Fibroblast of skin of abdomen (primary cell): ENCODE results near the gene BSG.
"Not testable (repeated sequence)": the region's sequence is repeated elsewhere in the genome, so short reads cannot be mapped to it uniquely, and the experiment has no call there.

Source experiments
- DNase-seq: peaks from one replicate; pipeline ENCODE4 v3.0.0-alpha.2; 2013

Gene BSG

GRCh38 chr19:572743-573518 lies 535 bp downstream of the BSG start:
- DNase-seq, result peak; percentile 56

DNA sequence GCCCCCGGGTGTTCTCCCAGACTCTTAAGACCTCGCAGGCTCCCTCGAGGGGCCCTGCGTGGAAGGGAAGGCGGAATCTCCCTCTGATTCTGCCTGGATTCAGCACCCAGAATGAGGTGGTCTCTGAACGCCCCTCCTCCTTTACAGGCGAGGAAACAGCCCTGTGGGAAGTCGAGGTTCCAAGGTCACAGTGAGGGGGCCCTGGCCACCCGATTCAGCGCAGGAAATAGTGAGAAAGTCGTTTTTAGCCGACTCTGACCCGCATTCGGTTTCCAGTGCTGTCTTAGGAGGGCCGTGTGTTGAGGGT lies 1.1 kb downstream of the BSG start:
- no peak for DNase-seq

GRCh38 chr19:574658-575526 lies 2.5 kb downstream of the BSG start:
- DNase-seq, result no peak

GRCh38 chr19:575527-576506 lies 3.4 kb downstream of the BSG start:
- no peak for DNase-seq

DNA sequence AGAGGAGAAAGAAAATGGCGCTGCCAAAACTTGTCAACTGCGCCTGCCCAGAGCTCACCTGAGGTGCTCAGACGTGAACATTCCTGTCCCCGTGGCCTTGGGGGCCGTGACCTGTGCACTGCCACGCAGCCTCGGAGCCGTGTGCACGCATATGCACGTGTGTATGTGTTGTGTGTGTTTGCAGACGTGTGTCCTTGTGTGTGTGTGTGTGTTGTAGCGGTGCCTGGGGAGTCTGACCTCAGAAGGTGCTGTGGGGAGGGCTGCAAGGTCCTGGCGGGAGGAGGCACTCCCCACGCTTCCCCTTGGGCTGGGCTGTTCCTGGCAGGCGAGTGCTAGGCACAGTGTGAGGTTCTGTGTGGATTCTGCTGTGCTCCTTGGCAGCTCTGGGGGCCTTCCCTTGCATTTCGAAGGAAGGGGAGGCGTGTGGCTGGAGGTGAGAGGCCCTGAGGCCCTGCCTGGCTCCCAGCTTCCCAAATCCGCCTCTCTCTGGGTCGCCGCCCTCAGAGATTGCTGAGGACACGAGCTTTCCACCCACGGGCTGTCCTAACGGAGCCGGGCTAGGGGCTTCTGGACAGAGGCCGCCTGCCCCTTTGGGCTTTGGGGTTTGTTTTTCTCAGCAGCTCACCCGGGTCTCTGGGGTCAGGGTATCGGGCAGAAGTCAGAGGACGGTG lies 4.5 kb downstream of the BSG start:
- DNase-seq, result no peak

GRCh38 chr19:577439-578392 lies 5.3 kb downstream of the BSG start:
- no peak for DNase-seq

- DNase-seq, result no peak
Observed at GRCh38 chr19:579111-579841, 6.9 kb downstream of the BSG start.

DNA sequence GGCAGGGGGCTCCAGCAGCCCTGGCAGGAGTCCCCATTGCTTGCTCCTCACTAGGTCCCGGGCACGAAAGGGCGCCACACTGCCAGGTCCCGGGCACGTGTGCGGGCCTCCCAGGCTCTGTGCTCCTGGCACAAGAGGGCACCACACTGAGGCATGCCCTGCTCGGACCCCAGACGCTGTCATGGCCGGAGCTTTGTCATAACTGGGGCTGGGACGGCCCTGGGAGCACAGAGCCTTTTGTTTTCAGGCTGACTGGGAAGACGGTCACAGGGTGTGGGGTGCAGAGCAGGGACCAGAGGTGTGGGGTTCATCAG lies 7.4 kb downstream of the BSG start:
- DNase-seq, result no peak

DNA sequence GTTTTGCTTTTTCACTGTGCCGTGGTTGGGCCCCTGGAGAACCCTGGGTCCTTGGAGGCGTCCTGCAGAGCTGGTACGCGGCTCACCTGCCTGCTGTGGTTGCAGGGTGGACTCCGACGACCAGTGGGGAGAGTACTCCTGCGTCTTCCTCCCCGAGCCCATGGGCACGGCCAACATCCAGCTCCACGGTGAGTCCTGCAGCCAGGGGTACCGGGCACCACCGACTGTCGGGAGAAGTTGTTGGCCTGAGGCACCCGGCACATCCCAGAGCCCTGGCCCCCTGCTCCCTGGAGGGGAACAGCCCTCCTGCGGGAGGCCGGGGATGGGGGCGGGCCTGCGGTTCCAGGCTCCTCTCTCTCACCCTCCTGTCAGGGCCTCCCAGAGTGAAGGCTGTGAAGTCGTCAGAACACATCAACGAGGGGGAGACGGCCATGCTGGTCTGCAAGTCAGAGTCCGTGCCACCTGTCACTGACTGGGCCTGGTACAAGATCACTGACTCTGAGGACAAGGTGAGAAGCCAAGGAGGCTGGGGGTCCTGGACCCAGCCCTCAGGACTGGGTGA lies 8.0 kb downstream of the BSG start:
- DNase-seq, result no peak

DNA sequence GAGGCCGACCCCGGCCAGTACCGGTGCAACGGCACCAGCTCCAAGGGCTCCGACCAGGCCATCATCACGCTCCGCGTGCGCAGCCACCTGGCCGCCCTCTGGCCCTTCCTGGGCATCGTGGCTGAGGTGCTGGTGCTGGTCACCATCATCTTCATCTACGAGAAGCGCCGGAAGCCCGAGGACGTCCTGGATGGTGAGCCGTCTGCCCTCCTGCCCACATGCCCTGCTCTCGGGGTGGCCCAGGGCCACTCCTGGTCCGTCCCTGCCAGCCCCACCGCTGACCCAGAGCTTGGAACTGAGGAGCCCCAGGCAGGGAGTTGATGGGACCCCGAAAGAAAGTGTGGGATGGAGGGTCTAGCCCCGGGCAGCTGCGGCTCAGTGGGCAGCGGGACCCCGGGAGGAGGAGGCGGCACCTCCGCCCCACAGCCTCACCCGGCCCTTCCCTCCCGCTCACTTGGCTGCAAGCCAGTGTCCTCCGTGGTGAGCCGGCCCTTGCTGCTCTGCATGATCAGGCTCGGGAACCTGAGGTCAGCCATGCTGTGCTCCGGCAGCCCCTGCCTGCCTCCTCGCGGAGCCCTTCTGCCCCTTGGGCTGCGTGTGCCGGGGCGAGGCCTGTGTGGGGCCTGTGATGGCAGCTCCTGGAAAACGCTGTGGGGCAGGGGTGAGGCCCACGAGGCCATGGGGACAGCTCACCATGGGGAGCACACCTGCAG lies 9.2 kb downstream of the BSG start:
- DNase-seq, result no peak

- no peak for DNase-seq
Observed at GRCh38 chr19:582497-583197, 10.3 kb downstream of the BSG start.

DNA sequence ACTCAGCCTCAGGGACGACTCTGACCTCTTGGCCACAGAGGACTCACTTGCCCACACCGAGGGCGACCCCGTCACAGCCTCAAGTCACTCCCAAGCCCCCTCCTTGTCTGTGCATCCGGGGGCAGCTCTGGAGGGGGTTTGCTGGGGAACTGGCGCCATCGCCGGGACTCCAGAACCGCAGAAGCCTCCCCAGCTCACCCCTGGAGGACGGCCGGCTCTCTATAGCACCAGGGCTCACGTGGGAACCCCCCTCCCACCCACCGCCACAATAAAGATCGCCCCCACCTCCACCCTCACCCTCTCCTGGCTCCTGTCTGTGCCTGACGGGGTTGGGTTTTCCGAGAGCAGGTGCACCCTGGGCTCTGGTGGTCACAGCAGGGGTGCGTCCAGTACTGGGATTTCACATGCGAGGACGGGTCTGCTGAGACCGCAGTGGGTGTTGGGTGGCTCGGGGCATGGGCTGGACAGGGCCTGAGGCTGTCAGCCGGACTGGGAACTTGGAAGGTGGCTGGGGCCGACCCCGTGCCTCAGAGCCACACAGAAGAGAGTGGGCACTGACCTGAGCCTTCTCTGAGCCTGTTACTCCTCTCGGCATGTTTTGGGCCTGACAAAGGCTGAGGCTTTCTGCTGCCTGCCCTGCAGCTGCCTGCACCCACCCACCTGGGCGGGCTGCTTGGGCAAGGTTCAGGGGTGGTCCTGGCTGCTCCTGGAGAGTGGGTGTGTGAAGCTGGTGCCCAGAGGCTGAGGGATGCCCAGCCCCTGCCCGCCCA lies 11.0 kb downstream of the BSG start:
- no peak for DNase-seq

GRCh38 chr19:583968-584239 lies 11.5 kb downstream of the BSG start:
- no peak for DNase-seq

GRCh38 chr19:584240-585001 lies 12.0 kb downstream of the BSG start:
- DNase-seq, result peak; percentile 42

DNA sequence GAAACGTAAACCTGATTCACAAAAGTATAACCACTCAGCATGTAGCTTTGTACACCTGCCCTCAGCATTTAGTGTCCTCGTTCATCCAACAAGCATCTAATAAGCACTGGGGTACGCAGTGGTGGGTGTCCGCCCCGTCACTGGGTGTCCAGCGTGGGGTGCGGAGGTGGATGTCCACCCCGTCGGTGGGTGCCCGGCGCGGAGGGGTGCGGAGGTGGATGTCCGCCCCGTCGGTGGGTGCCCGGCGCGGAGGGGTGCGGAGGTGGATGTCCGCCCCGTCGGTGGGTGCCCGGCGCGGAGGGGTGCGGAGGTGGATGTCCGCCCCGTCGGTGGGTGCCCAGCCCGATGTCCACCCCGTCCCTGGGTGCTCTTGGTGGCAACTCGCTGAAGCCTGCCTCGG lies 12.8 kb downstream of the BSG start:
- DNase-seq, result not testable (repeated sequence)

DNA sequence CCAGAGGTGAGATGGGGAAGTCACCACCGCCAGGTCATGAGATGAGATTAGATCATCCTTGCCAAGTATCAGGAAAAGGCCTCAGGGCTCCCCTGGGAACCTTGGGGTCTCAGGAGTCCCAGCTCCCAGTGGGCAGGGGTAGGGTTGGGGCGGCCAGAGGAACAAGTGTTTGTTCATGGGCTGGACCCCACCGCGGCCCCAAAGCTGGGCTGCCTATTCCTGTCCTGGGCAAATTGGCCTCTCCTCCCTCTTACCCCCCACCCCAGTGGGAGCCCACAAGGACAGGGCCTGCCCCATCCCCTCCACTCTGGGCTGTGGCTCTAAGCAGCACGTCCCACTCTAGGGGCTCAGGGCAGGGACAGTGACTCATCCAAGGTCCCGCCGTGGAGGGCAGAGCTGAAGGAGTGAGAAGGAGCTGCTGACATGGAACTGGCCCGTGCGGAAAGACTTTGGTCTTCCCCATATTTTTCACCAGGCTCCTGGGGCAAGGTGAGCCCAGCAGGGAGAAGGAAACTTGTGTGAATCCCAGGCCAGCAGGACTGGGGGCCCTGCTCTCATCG lies 13.2 kb downstream of the BSG start:
- DNase-seq, result no peak

- peak; percentile 71 for DNase-seq
Observed at GRCh38 chr19:588093-588740, 15.8 kb downstream of the BSG start.
